Measurements from ENCODE around the gene VGLL3.
A peak's percentile ranks its signal among the peaks of the same experiment; 100 is the strongest.

Gene VGLL3

GRCh38 chr3:86954747-86955146, 36.2 kb downstream of the VGLL3 start:
- DNase-seq = no peak

DNA sequence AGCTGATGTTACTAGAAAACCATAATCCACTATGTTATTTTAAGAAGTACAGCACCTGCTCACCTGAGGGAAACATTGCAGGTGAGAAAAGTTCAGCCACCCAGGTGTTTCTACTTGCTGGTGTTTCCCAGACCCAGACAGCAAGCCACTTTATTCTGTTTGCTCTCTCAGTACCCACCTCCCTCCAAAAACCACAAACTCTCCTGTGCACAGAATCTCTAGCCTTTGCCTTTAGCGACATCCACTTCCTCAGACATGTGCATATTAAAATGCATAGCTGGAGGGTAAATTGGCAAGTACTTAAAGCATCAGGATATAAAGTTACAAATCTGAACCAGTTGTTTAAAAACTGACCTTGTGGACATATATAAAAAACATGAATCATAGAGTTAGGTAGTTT, 36.7 kb downstream of the VGLL3 start:
- no peak for DNase-seq

GRCh38 chr3:86951322-86951721, 39.6 kb downstream of the VGLL3 start:
- DNase-seq = no peak

DNA sequence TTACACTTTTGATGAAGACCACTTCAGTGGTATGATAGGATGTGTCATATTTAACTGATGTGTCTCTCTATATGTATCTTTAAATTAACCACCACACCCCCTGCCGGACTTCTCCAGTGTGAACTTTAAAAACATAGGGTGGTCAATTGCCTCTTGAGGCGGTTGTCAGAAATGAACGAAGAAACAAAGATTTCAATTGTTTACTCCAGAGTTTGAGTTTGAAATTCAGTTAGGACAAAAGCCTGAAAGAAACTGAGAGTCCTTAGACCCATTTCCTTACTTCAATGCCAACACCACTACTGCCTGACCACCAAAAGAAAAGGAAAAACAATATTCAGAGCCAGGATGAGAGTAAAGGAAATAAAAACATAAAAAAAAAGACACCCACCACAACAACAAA, 40.2 kb downstream of the VGLL3 start:
- no peak for DNase-seq

DNA sequence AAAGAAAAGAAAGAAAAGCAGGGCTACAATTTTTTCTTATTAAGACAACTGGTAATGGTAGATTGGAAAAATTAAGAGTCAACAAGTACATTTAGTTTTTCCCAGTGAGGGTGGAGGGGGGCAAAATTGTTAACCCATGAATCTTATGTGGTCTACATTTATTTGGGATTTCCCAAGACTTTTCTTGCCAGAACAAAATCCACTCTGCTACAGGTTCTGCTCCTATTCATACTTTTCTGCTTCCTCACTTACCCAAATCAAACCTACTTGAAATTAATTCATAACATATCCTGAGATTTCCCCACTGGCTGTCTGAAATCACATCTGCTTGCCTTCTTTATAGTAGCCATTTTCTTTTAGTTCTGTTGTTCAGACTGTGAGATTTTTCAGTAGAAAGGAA, 41.1 kb downstream of the VGLL3 start:
- DNase-seq = no peak

- no peak for DNase-seq
Observed at GRCh38 chr3:86948822-86949221, 42.1 kb downstream of the VGLL3 start.

DNA sequence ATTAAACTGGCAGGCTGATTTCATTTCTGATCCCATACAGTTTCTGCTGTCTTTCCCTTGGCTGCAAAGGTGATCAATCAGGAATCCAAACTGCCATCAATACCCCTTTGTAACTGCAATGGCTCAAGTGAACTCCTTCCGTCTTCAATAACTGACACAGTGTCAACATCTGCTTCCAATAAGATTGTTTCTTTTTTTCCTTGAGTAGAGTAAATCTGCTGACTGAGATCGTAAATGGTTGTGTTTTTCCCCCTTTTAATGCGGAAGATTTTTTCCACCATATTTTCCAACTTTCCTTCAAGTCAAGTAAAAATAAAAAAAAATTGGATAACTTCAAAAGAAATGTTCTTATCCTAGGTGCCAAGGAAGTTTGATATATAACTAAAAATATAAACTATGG, 48.7 kb downstream of the VGLL3 start:
- no peak for DNase-seq

GRCh38 chr3:86938416-86939105, 52.4 kb downstream of the VGLL3 start:
- DNase-seq = no peak

GRCh38 chr3:86937306-86937791, 53.6 kb downstream of the VGLL3 start:
- no peak for DNase-seq

GRCh38 chr3:86934851-86935250, 56.1 kb downstream of the VGLL3 start:
- no peak for DNase-seq

DNA sequence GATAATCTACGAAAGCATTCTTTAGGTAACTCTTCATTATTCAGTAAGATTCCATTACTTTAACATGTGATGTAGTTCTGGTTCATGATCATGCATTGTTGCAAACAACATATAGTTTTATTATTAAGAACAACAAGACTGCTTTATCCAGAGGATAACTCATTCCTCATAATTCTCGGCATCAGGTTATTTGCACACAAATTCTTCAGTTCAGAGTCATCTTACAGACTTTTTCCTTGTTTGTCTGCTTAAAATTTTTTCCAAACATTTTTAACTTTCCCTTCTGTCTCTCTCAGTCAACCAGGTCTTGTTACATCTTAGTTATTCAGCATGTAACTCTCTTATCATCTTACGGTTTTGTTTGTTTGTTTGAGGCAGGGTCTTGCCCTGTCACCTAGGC, 60.1 kb downstream of the VGLL3 start:
- DNase-seq = no peak

GRCh38 chr3:86930181-86930580, 60.8 kb downstream of the VGLL3 start:
- no peak for DNase-seq

- DNase-seq = no peak
Observed at GRCh38 chr3:86929046-86929445, 61.9 kb downstream of the VGLL3 start.

GRCh38 chr3:86923071-86923491, 67.9 kb downstream of the VGLL3 start:
- no peak for DNase-seq

DNA sequence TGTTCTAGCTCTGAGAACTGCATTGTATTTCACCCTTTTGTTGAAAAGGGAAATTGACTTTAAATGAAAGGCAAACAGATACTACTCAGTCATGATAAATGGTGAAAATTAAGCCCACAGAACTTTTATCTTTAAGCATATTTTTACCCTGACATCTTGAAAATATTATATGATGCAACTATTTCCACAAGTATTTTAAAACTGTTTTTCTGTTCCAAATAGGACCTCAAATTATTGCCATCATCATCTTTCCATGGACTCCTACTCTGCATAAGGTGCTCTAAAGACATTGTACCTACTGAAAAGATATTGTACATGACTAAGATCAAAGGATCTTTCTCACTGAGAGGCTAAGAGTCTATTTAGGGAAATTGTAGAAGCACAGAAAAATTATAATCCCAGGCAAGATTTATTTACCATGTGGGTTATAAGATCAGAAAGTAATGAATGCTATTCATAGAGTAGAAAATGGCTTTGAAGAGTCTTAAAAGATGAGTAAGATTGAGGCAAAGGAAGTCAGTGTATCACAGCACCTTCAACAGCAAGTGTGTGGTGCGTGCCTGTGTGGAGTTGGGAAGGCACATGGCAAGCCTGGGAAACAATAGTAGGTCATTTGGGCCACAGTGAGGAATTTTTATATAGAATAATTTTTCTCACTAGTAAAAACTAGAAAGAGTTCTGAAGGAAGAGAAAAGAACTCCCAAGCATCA, 68.8 kb downstream of the VGLL3 start:
- DNase-seq = no peak

GRCh38 chr3:86914670-86915069, 76.3 kb downstream of the VGLL3 start:
- DNase-seq = no peak

DNA sequence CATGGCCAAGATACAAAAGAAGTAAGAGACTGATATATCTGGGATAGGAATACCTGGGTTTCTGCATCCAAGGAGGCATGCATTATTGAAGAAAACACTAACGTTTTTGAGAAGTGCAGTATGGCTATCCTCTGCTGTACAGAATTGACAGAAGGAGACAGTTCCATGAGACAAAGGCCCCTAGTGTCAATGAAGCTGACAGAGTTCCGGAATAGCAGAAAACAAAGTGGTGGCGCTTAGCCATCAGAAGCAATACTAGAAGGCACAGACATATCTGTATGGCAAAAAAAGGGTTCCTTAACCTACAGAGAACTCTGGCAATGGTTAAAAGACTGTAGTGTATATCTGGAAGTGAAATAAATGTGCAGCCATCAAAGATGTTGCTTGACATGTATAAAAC, 77.8 kb downstream of the VGLL3 start:
- DNase-seq = peak in 5 of 51 donors; percentile 1 to 9 (median 6)

GRCh38 chr3:86895202-86895601, 95.7 kb downstream of the VGLL3 start:
- no peak for DNase-seq

DNA sequence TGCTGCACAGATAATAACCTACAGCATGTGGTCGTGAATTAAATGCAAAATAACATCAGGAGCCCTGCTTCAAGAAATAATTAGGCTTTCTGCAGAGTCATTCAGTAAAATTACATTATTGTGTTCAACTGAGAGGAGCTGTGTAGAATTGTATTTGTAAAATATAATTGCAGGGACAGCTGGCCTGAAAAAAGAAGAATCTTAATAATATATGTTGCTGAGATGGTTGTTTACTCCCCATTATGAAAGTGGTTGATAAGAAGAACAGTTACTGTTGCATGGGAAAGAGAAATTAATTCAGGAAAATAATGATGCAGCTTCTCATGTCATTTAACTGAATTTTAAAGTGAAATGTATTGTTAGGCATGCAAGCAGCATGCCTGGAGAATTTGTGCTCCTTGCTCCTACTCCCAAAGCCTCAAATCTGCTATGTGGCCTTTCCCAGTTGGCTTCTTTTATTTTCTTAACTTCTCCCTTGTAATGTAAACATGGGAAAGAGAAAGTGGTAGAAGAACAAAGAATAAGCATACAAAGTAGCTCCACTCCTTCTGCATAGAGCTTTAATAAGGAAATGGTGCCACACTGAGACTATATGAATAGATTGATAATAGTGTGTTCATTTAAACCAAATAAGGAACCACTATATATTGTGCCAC, 100.1 kb downstream of the VGLL3 start:
- no peak for DNase-seq

Measured in hypothalamus (tissue), 51 donors.